ENCODE measurements around the gene LGR6.
"Not testable (repeated sequence)": the region's sequence is repeated elsewhere in the genome, so short reads cannot be mapped to it uniquely, and the experiment has no call there.

LGR6 gene
- 1.2 to 5.4 (median 2.1) reads per million in 3 donors for total RNA-seq

GRCh38 chr1:202193614-202194327, at the start of gene LGR6:
Gene LGR6, plus strand, starts transcription at chr1:202193799. Its CDS starts 191 bp downstream, at chr1:202193990.
- no peak for DNase-seq
- peaks cover 10% of the 10 kb centered on the region for H3K4me1 ChIP-seq (ENCODE audit: control insufficient read depth, insufficient read depth, low read length, poor library complexity, severe bottlenecking)
- no peak within 1 kb of the TSS for H3K27ac ChIP-seq (ENCODE audit: insufficient read depth, low read length, poor library complexity, severe bottlenecking)
- H3K9me3 ChIP-seq (ENCODE audit: control insufficient read depth, low read length), result no peaks in the 10 kb centered on the region
- no peaks in the 10 kb centered on the region for H3K36me3 ChIP-seq (ENCODE audit: control insufficient read depth, insufficient read depth, low read length)
- no peak within 1 kb of the TSS for H3K4me3 ChIP-seq (ENCODE audit: insufficient read depth, low read depth, low read length, poor library complexity, severe bottlenecking)
- peaks cover 12% of the 10 kb centered on the region for H3K27me3 ChIP-seq (replicated peaks; ENCODE audit: control insufficient read depth, insufficient read depth, low read length, poor library complexity, severe bottlenecking)

GRCh38 chr1:202144402-202145067, 49.1 kb upstream of the LGR6 start, which contains the start of gene ARL8A:
Gene ARL8A, minus strand, starts transcription at chr1:202144737. Its CDS starts 165 bp downstream, at chr1:202144572.
- DNase-seq, result peak; percentile 50 to 56 (median 50)
- H3K4me1 ChIP-seq (ENCODE audit: control insufficient read depth, insufficient read depth, low read length, poor library complexity, severe bottlenecking), result peaks cover 26% of the 10 kb centered on the region
- no peaks in the 10 kb centered on the region for H3K27me3 ChIP-seq (replicated peaks; ENCODE audit: control insufficient read depth, insufficient read depth, low read length, poor library complexity, severe bottlenecking)
- peak within 1 kb of the TSS; percentile 78 for H3K27ac ChIP-seq (ENCODE audit: insufficient read depth, low read length, poor library complexity, severe bottlenecking)
- H3K4me3 ChIP-seq (ENCODE audit: insufficient read depth, low read depth, low read length, poor library complexity, severe bottlenecking), result peak within 1 kb of the TSS; percentile 91
- peaks cover 27% of the 10 kb centered on the region for H3K36me3 ChIP-seq (ENCODE audit: control insufficient read depth, insufficient read depth, low read length)
- no peaks in the 10 kb centered on the region for H3K9me3 ChIP-seq (ENCODE audit: control insufficient read depth, low read length)

- Histone ChIP-seq H3K27me3 (replicated peaks; ENCODE audit: control insufficient read depth, insufficient read depth, low read length, poor library complexity, severe bottlenecking) (no peaks in the 10 kb centered on the region), H3K4me3 (ENCODE audit: insufficient read depth, low read depth, low read length, poor library complexity, severe bottlenecking) (peak overlapping the region; percentile 66), H3K36me3 (ENCODE audit: control insufficient read depth, insufficient read depth, low read length) (peaks cover 33% of the 10 kb centered on the region), H3K27ac (ENCODE audit: insufficient read depth, low read length, poor library complexity, severe bottlenecking) (peak overlapping the region; percentile 78), H3K9me3 (ENCODE audit: control insufficient read depth, low read length) (no peaks in the 10 kb centered on the region), H3K4me1 (ENCODE audit: control insufficient read depth, insufficient read depth, low read length, poor library complexity, severe bottlenecking) (peaks cover 26% of the 10 kb centered on the region)
- DNase-seq, result no peak
Measured at GRCh38 chr1:202145068-202145743, 48.4 kb upstream of the LGR6 start.

GRCh38 chr1:202145744-202146140, 47.9 kb upstream of the LGR6 start:
- Histone ChIP-seq H3K36me3 (ENCODE audit: control insufficient read depth, insufficient read depth, low read length) (peaks cover 38% of the 10 kb centered on the region), H3K4me1 (ENCODE audit: control insufficient read depth, insufficient read depth, low read length, poor library complexity, severe bottlenecking) (peaks cover 26% of the 10 kb centered on the region)
- not testable (repeated sequence) for H3K9me3 ChIP-seq (ENCODE audit: control insufficient read depth, low read length); H3K27ac ChIP-seq (ENCODE audit: insufficient read depth, low read length, poor library complexity, severe bottlenecking); H3K27me3 ChIP-seq (replicated peaks; ENCODE audit: control insufficient read depth, insufficient read depth, low read length, poor library complexity, severe bottlenecking); H3K4me3 ChIP-seq (ENCODE audit: insufficient read depth, low read depth, low read length, poor library complexity, severe bottlenecking); DNase-seq

GRCh38 chr1:202146279-202146678, 47.3 kb upstream of the LGR6 start:
- no peak overlapping the region for H3K27ac ChIP-seq (ENCODE audit: insufficient read depth, low read length, poor library complexity, severe bottlenecking)
- peaks cover 43% of the 10 kb centered on the region for H3K36me3 ChIP-seq (ENCODE audit: control insufficient read depth, insufficient read depth, low read length)
- H3K27me3 ChIP-seq (replicated peaks; ENCODE audit: control insufficient read depth, insufficient read depth, low read length, poor library complexity, severe bottlenecking), result no peaks in the 10 kb centered on the region

GRCh38 chr1:202146993-202147392, 46.6 kb upstream of the LGR6 start:
- H3K36me3 ChIP-seq (ENCODE audit: control insufficient read depth, insufficient read depth, low read length), result peaks cover 50% of the 10 kb centered on the region
- H3K27ac ChIP-seq (ENCODE audit: insufficient read depth, low read length, poor library complexity, severe bottlenecking), result no peak overlapping the region
- no peaks in the 10 kb centered on the region for H3K9me3 ChIP-seq (ENCODE audit: control insufficient read depth, low read length)
- no peak for DNase-seq
- no peaks in the 10 kb centered on the region for H3K27me3 ChIP-seq (replicated peaks; ENCODE audit: control insufficient read depth, insufficient read depth, low read length, poor library complexity, severe bottlenecking)
- peaks cover 26% of the 10 kb centered on the region for H3K4me1 ChIP-seq (ENCODE audit: control insufficient read depth, insufficient read depth, low read length, poor library complexity, severe bottlenecking)
- no peak overlapping the region for H3K4me3 ChIP-seq (ENCODE audit: insufficient read depth, low read depth, low read length, poor library complexity, severe bottlenecking)

More at GRCh38 chr1:202146279-202146678, 47.3 kb upstream of the LGR6 start:
- no peaks in the 10 kb centered on the region for H3K9me3 ChIP-seq (ENCODE audit: control insufficient read depth, low read length)
- H3K4me3 ChIP-seq (ENCODE audit: insufficient read depth, low read depth, low read length, poor library complexity, severe bottlenecking), result no peak overlapping the region
- peaks cover 26% of the 10 kb centered on the region for H3K4me1 ChIP-seq (ENCODE audit: control insufficient read depth, insufficient read depth, low read length, poor library complexity, severe bottlenecking)
- no peak for DNase-seq

GRCh38 chr1:202148391-202148790, 45.2 kb upstream of the LGR6 start:
- no peak overlapping the region for H3K27ac ChIP-seq (ENCODE audit: insufficient read depth, low read length, poor library complexity, severe bottlenecking)
- no peak overlapping the region for H3K4me3 ChIP-seq (ENCODE audit: insufficient read depth, low read depth, low read length, poor library complexity, severe bottlenecking)
- peaks cover 14% of the 10 kb centered on the region for H3K4me1 ChIP-seq (ENCODE audit: control insufficient read depth, insufficient read depth, low read length, poor library complexity, severe bottlenecking)
- DNase-seq, result no peak
- no peaks in the 10 kb centered on the region for H3K27me3 ChIP-seq (replicated peaks; ENCODE audit: control insufficient read depth, insufficient read depth, low read length, poor library complexity, severe bottlenecking)
- peaks cover 64% of the 10 kb centered on the region for H3K36me3 ChIP-seq (ENCODE audit: control insufficient read depth, insufficient read depth, low read length)
- H3K9me3 ChIP-seq (ENCODE audit: control insufficient read depth, low read length), result no peaks in the 10 kb centered on the region

- Histone ChIP-seq H3K27ac (ENCODE audit: insufficient read depth, low read length, poor library complexity, severe bottlenecking) (no peak overlapping the region), H3K4me1 (ENCODE audit: control insufficient read depth, insufficient read depth, low read length, poor library complexity, severe bottlenecking) (peaks cover 10% of the 10 kb centered on the region), H3K9me3 (ENCODE audit: control insufficient read depth, low read length) (no peaks in the 10 kb centered on the region), H3K36me3 (ENCODE audit: control insufficient read depth, insufficient read depth, low read length) (peaks cover 75% of the 10 kb centered on the region), H3K27me3 (replicated peaks; ENCODE audit: control insufficient read depth, insufficient read depth, low read length, poor library complexity, severe bottlenecking) (no peaks in the 10 kb centered on the region), H3K4me3 (ENCODE audit: insufficient read depth, low read depth, low read length, poor library complexity, severe bottlenecking) (no peak overlapping the region)
- DNase-seq, result no peak
Measured at GRCh38 chr1:202149566-202149965, 44.0 kb upstream of the LGR6 start.

- Histone ChIP-seq H3K27ac (ENCODE audit: insufficient read depth, low read length, poor library complexity, severe bottlenecking) (no peak overlapping the region), H3K36me3 (ENCODE audit: control insufficient read depth, insufficient read depth, low read length) (peaks cover 82% of the 10 kb centered on the region), H3K4me3 (ENCODE audit: insufficient read depth, low read depth, low read length, poor library complexity, severe bottlenecking) (no peak overlapping the region), H3K27me3 (replicated peaks; ENCODE audit: control insufficient read depth, insufficient read depth, low read length, poor library complexity, severe bottlenecking) (no peaks in the 10 kb centered on the region), H3K9me3 (ENCODE audit: control insufficient read depth, low read length) (no peaks in the 10 kb centered on the region), H3K4me1 (ENCODE audit: control insufficient read depth, insufficient read depth, low read length, poor library complexity, severe bottlenecking) (peaks cover 8% of the 10 kb centered on the region)
- DNase-seq, result no peak
Measured at GRCh38 chr1:202150187-202150586, 43.4 kb upstream of the LGR6 start.

- Histone ChIP-seq H3K36me3 (ENCODE audit: control insufficient read depth, insufficient read depth, low read length) (peaks cover 86% of the 10 kb centered on the region), H3K27me3 (replicated peaks; ENCODE audit: control insufficient read depth, insufficient read depth, low read length, poor library complexity, severe bottlenecking) (no peaks in the 10 kb centered on the region), H3K4me3 (ENCODE audit: insufficient read depth, low read depth, low read length, poor library complexity, severe bottlenecking) (no peak overlapping the region), H3K9me3 (ENCODE audit: control insufficient read depth, low read length) (no peaks in the 10 kb centered on the region), H3K27ac (ENCODE audit: insufficient read depth, low read length, poor library complexity, severe bottlenecking) (no peak overlapping the region), H3K4me1 (ENCODE audit: control insufficient read depth, insufficient read depth, low read length, poor library complexity, severe bottlenecking) (peaks cover 4% of the 10 kb centered on the region)
- no peak for DNase-seq
Measured at GRCh38 chr1:202150602-202151001, 43.0 kb upstream of the LGR6 start.

All from effector memory CD4-positive, alpha-beta T cell (primary cell).